OCI-LY3 (cell line): ENCODE measurements around the gene CT47C1.

ENCODE experiments used
- H2AFZ ChIP-seq: fragments of 200-600, 300-600 bp; shearing (Covaris generic); 2 replicates; pipeline ENCODE4 v1.6.0; 2014; ENCODE audit warnings: antibody characterized with exemption, low read depth, low read length
- H3K27ac ChIP-seq: fragments of 200-600, 300-600 bp; sonication (generic); 2 replicates; pipeline ENCODE4 v1.5.1; 2014; ENCODE audit warnings: mild to moderate bottlenecking, low read length, moderate library complexity, mixed read lengths
- H3K27me3 ChIP-seq: fragments of 200-600, 300-600 bp; sonication (generic); 2 replicates; pipeline ENCODE4 v1.6.1; 2014; ENCODE audit warnings: low read depth, low read length, mixed read lengths
- H3K36me3 ChIP-seq: fragments of 200-600, 300-600 bp; sonication (generic); replicated peaks from 2 replicates; pipeline ENCODE3; 2014; ENCODE audit warnings: low read depth, low read length, mixed read lengths
- H3K4me1 ChIP-seq: fragments of 300-600, 200-600 bp; sonication (generic); 2 replicates; pipeline ENCODE4 v1.6.1; 2014; ENCODE audit warnings: low read length, mixed read lengths
- H3K4me2 ChIP-seq: fragments of 200-600, 300-600 bp; sonication (generic); 2 replicates; pipeline ENCODE4 v1.6.1; 2014; ENCODE audit warnings: low read length, mixed read lengths
- H3K4me3 ChIP-seq: fragments of 300-600, 200-600 bp; sonication (generic); 2 replicates; pipeline ENCODE4 v1.5.1; 2014; ENCODE audit warnings: antibody characterized with exemption, mild to moderate bottlenecking, low read length, moderate library complexity
- H3K79me2 ChIP-seq: fragments of 300-600, 200-600 bp; shearing (Covaris generic); 2 replicates; pipeline ENCODE4 v1.6.1; 2014; ENCODE audit warnings: mild to moderate bottlenecking, low read length, mixed read lengths
- H3K9ac ChIP-seq: fragments of 300-600, 200-600 bp; shearing (Covaris generic); 2 replicates; pipeline ENCODE4 v1.6.0; 2014; ENCODE audit warnings: mild to moderate bottlenecking, low read length, moderate library complexity
- H3K9me3 ChIP-seq: fragments of 200-600, 300-600 bp; shearing (Covaris generic); 2 replicates; pipeline ENCODE4 v1.6.1; 2014; ENCODE audit warnings: low read length, mixed read lengths; ENCODE audit not compliant: insufficient read depth
- H4K20me1 ChIP-seq: fragments of 200-600, 300-600 bp; sonication (generic); 2 replicates; pipeline ENCODE4 v1.6.1; 2016; ENCODE audit warnings: low read length, mixed read lengths; ENCODE audit not compliant: insufficient read depth
- EZH2phosphoT487 ChIP-seq: fragments of 200-600 bp; shearing (Covaris generic); IDR thresholded peaks from 2 replicates; pipeline ENCODE4 v1.6.1; 2018; ENCODE audit warnings: antibody characterized with exemption, mixed run types, low read depth
- TF ChIP-seq, protein P1 (sequence below): fragments of 200-600, 300-600 bp; sonication (generic); IDR thresholded peaks from 2 replicates; pipeline ENCODE4 v1.5.1; 2014; ENCODE audit warnings: antibody characterized with exemption, low read length, low read depth

Gene CT47C1

DNA sequence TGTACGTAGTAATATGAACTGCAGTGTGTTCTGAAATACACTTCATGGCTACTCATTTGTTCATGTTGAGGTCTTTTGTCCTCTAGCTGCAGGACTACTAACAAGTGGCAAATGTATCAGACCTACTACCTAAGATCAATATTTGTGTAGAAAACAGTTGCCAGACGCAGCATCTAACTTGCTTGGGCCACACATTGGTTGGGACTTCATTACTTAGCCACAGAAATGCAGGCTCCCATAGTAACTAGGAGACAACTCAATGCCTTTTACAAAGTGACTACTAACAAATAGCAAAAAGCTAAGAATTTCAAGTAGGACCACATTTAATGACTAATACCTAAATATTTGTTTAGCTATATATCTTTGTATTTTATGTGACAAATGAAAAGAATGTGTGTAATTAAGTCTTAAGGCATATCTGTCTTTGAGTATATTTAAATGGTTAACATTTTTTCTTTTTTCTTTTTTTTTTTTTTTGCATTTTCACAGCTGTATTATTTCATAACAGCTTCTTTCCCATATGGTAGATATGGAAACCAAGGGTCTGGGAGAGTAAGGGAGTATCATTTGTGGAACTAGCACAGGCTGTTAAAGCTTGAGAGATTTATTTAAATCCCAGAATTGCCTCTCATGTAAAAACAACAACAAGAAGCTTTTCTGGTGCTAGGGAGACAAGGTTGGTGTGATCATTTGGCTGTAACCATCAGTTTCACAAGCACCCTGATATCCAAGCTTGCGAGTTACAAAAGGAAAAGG is 2.7 kb downstream of the CT47C1 start:
- Histone ChIP-seq H3K4me2 (no peak overlapping the region), H3K36me3 (peaks cover 4% of the 10 kb centered on the region), H3K27ac (no peak overlapping the region), H3K4me3 (no peak overlapping the region), H3K4me1 (peaks cover 17% of the 10 kb centered on the region), H2AFZ (no peak overlapping the region), H3K27me3 (peaks cover 8% of the 10 kb centered on the region), H3K9me3 (peaks cover 4% of the 10 kb centered on the region; the same call in 1 of the 2 replicates), H3K9ac (no peak overlapping the region), H4K20me1 (no peaks in the 10 kb centered on the region), H3K79me2 (no peaks in the 10 kb centered on the region)
- no peak for TF ChIP-seq EZH2phosphoT487
- TF ChIP-seq, protein P1, sequence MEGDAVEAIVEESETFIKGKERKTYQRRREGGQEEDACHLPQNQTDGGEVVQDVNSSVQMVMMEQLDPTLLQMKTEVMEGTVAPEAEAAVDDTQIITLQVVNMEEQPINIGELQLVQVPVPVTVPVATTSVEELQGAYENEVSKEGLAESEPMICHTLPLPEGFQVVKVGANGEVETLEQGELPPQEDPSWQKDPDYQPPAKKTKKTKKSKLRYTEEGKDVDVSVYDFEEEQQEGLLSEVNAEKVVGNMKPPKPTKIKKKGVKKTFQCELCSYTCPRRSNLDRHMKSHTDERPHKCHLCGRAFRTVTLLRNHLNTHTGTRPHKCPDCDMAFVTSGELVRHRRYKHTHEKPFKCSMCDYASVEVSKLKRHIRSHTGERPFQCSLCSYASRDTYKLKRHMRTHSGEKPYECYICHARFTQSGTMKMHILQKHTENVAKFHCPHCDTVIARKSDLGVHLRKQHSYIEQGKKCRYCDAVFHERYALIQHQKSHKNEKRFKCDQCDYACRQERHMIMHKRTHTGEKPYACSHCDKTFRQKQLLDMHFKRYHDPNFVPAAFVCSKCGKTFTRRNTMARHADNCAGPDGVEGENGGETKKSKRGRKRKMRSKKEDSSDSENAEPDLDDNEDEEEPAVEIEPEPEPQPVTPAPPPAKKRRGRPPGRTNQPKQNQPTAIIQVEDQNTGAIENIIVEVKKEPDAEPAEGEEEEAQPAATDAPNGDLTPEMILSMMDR: no peak

DNA sequence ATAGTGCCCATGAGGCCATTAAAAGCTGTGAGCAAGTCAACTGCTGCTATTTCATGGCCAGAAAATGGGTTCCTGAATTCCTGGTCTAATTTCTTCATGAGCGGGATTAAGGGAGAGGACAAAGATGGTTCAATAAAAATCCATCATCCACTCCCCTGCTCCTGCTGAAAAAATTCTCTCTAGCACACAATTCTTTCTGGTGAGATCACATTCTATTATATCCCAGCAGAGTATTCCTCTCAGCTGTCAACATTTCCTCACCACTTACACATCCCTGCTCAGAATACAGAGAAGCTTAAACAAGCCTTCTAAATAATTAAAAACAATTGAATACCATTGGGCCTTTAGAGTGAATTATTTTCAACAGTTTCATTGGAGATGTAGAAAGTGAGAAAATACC is 9.5 kb downstream of the CT47C1 start:
- H4K20me1 ChIP-seq: no peaks in the 10 kb centered on the region
- no peak for TF ChIP-seq EZH2phosphoT487
- TF ChIP-seq, protein P1: no peak
- no peaks in the 10 kb centered on the region for H3K9me3 ChIP-seq
- H3K27ac ChIP-seq: no peak overlapping the region
- no peak overlapping the region for H3K4me3 ChIP-seq
- H3K4me1 ChIP-seq: no peaks in the 10 kb centered on the region
- no peaks in the 10 kb centered on the region for H3K79me2 ChIP-seq
- H3K9ac ChIP-seq: no peak overlapping the region
- H3K27me3 ChIP-seq: peaks cover 15% of the 10 kb centered on the region
- no peak overlapping the region for H3K4me2 ChIP-seq
- no peak overlapping the region for H2AFZ ChIP-seq
- no peaks in the 10 kb centered on the region for H3K36me3 ChIP-seq

DNA sequence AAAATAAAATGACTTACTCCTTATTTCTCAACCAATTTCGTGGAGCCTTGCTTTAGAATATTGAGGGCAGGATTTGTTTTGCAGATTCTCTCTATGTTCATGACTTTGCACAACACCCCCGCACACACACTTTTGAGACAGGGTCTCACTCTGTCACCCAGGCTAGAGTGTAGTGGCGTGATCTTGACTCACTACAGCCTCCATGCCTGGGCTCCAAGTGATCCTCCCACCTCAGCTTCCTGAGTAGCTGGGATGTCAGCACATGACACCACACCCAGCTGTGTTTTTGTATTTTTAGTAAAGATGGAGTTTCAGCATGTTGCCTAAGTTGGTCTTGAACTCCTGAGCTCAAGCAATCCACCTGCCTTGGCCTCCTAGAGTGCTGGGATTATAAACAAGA is 12.0 kb downstream of the CT47C1 start:
- Histone ChIP-seq H4K20me1 (no peaks in the 10 kb centered on the region), H3K4me2 (no peak overlapping the region), H3K79me2 (no peaks in the 10 kb centered on the region), H3K36me3 (no peaks in the 10 kb centered on the region), H3K4me1 (peaks cover 6% of the 10 kb centered on the region), H3K27ac (no peak overlapping the region), H3K27me3 (peaks cover 21% of the 10 kb centered on the region), H3K9me3 (no peaks in the 10 kb centered on the region), H2AFZ (no peak overlapping the region), H3K9ac (no peak overlapping the region), H3K4me3 (no peak overlapping the region)
- TF ChIP-seq, protein P1: no peak
- TF ChIP-seq EZH2phosphoT487: no peak

DNA sequence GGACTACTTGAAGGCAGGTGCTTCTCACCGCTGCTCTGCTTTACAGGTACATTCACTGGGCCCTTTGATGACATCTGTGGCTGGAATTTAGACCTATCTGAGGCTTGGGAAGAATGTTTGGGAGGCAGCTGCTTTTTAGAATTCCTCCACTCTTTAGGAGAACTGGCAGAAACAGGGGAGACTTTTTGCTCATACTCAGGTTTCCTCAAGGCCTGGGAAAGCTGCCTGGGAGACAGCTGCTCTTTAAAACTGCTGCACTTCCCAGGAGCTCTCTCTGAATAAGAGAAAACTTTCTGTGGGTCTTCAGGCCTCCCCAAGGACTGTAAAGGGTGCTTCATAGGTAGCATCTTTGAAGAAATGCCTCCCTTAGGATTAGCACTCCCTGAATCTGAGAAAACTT is 14.3 kb downstream of the CT47C1 start:
- H3K27me3 ChIP-seq: peaks cover 24% of the 10 kb centered on the region
- no peak overlapping the region for H3K4me2 ChIP-seq
- H3K4me1 ChIP-seq: peaks cover 11% of the 10 kb centered on the region
- no peaks in the 10 kb centered on the region for H3K79me2 ChIP-seq
- no peak overlapping the region for H2AFZ ChIP-seq
- no peak overlapping the region for H3K9ac ChIP-seq
- no peaks in the 10 kb centered on the region for H3K9me3 ChIP-seq
- no peaks in the 10 kb centered on the region for H3K36me3 ChIP-seq
- no peak overlapping the region for H3K4me3 ChIP-seq
- TF ChIP-seq EZH2phosphoT487: no peak
- TF ChIP-seq, protein P1: no peak
- no peaks in the 10 kb centered on the region for H4K20me1 ChIP-seq
- no peak overlapping the region for H3K27ac ChIP-seq
